PC-9 (cell line): ENCODE data around the gene FOXF2. TPM values are rescaled to one million over a fixed set of nuclear protein-coding genes. Genes with fewer than 3 reads are reported as not detected.

Experiments
- BruUV-seq: library from RNA; stranded (reverse); fragments of 400-500 nt; replicated peaks from 2 replicates; lab custom pipeline; 2021; lab: Mats Ljungman, UMichigan
- CTCF ChIA-PET: fragments of 300-600 bp; sonication (Branson Sonifier 250); formaldehyde crosslinking; loops from one replicate; lab custom pipeline; 2022; ENCODE audit warnings: antibody characterized with exemption; lab: Charles Lee
- POLR2A ChIA-PET: fragments of 300-600 bp; sonication (Branson Sonifier 250); formaldehyde crosslinking; loops from one replicate; lab custom pipeline; 2022; ENCODE audit warnings: antibody characterized with exemption; ENCODE audit not compliant: unreplicated experiment; lab: Charles Lee
- DNase-seq, 2 experiments: peaks; one replicate each; pipeline versions ENCODE4 v3.0.0 to v3.0.0-alpha.2; 2015 to 2022; ENCODE audit warnings: mixed read lengths in 1 of 2
- H2AFZ ChIP-seq: fragments of 200-600 bp; sonication (generic); 2 replicates; pipeline ENCODE4 v1.8.1; 2017; ENCODE audit warnings: antibody characterized with exemption
- H3F3A ChIP-seq: fragments of 200-600 bp; sonication (generic); 2 replicates; pipeline ENCODE4 v1.8.1; 2017; ENCODE audit warnings: antibody characterized with exemption, mild to moderate bottlenecking, low read depth; ENCODE audit not compliant: insufficient read depth
- H3K27ac ChIP-seq: fragments of 200-600 bp; sonication (generic); 2 replicates; pipeline ENCODE4 v1.6.1; 2016; ENCODE audit warnings: mixed run types
- H3K27me3 ChIP-seq: fragments of 200-600 bp; sonication (generic); 2 replicates; pipeline ENCODE4 v1.6.1; 2016; ENCODE audit warnings: low read depth, mixed run types; ENCODE audit not compliant: insufficient read depth
- H3K36me3 ChIP-seq: fragments of 200-600 bp; sonication (generic); 2 replicates; pipeline ENCODE4 v1.6.1; 2016; ENCODE audit warnings: low read depth, mixed run types
- H3K4me1 ChIP-seq: fragments of 200-600 bp; sonication (generic); replicated peaks from 2 replicates; pipeline ENCODE4 v1.6.1; 2016; ENCODE audit warnings: mixed run types; ENCODE audit not compliant: insufficient read depth
- H3K4me2 ChIP-seq: fragments of 200-600 bp; sonication (generic); 2 replicates; pipeline ENCODE4 v1.6.1; 2017; ENCODE audit warnings: mixed run types
- H3K4me3 ChIP-seq: fragments of 200-600 bp; sonication (generic); 2 replicates; pipeline ENCODE4 v1.6.1; 2016; ENCODE audit warnings: mixed run types
- H3K79me2 ChIP-seq: fragments of 200-600 bp; sonication (generic); 2 replicates; pipeline ENCODE4 v1.6.1; 2017; ENCODE audit warnings: low read depth, mixed run types
- H3K9me2 ChIP-seq: fragments of 200-600 bp; sonication (generic); 2 replicates; pipeline ENCODE4 v1.8.1; 2017; ENCODE audit warnings: mild to moderate bottlenecking; ENCODE audit not compliant: insufficient read depth
- H3K9me3 ChIP-seq: fragments of 200-600 bp; sonication (generic); 2 replicates; pipeline ENCODE4 v1.8.1; 2016; ENCODE audit warnings: low read depth; ENCODE audit not compliant: insufficient read depth
- H4K20me1 ChIP-seq: fragments of 200-600 bp; sonication (generic); 2 replicates; pipeline ENCODE4 v1.8.1; 2017; ENCODE audit not compliant: insufficient read depth
- EZH2 ChIP-seq: fragments of 200-600 bp; sonication (generic); IDR thresholded peaks from 2 replicates; pipeline ENCODE4 v1.8.0; 2017; ENCODE audit warnings: antibody characterized with exemption, low read depth
- intact Hi-C: fragments of 100-400 bp; cut with micrococcal nuclease; formaldehyde crosslinking; loops from one replicate; pipeline ENCODE4 v1.10.0; 2022; ENCODE audit not compliant: unreplicated experiment
- total RNA-seq: library from RNA; stranded (reverse); gene quantifications from 2 replicates; pipeline ENCODE4 v1.2.3, GENCODE V29; 2021
- TF ChIP-seq, protein P1 (sequence below): fragments of 200-600 bp; sonication (generic); conservative IDR thresholded peaks from 2 replicates; pipeline ENCODE4 v1.6.1; 2017; ENCODE audit warnings: mixed run types, antibody characterized with exemption, mild to moderate bottlenecking, moderate library complexity

FOXF2 gene
- total RNA-seq, 1 experiment from 2014 or later, result not detected

DNA sequence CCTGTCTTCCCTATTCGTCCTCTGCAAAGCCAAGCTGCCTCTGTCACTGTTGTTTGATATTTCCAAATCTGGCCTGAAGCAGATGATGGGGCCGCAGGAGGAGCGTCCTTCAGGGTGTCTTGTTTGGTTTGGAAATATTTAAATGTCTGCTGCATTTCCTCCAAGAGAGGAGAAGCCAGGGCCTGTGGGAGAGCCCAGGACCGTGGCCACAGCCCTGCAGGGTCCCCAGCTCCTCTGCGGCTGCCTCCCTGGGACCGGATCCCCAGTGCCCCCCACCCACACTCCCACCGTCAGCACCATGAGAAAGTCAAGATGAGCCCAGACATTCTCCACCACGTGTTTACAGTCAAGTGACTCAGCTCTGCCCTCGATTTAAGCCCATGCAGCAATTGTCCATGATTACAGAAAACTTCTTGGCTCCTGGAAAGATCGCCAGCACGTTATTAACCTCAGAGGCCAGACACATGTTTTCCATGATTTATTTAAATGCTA is 18.2 kb downstream of the FOXF2 start:
- no peak for DNase-seq
- Histone ChIP-seq H3K9me2 (no peaks in the 10 kb centered on the region), H3K79me2 (no peaks in the 10 kb centered on the region), H3K9me3 (no peaks in the 10 kb centered on the region), H3K4me3 (no peak overlapping the region), H3K4me2 (no peak overlapping the region), H3K4me1 (no peaks in the 10 kb centered on the region), H3K27me3 (no peaks in the 10 kb centered on the region), H3F3A (no peaks in the 10 kb centered on the region), H3K36me3 (no peaks in the 10 kb centered on the region), H3K27ac (no peak overlapping the region), H2AFZ (no peak overlapping the region), H4K20me1 (no peaks in the 10 kb centered on the region)
- ChIA-PET CTCF (no interaction called here), POLR2A (no interaction called here)
- intact Hi-C loops, result no loop called here
- BruUV-seq, result no TSS peak
- TF ChIP-seq, protein P1, sequence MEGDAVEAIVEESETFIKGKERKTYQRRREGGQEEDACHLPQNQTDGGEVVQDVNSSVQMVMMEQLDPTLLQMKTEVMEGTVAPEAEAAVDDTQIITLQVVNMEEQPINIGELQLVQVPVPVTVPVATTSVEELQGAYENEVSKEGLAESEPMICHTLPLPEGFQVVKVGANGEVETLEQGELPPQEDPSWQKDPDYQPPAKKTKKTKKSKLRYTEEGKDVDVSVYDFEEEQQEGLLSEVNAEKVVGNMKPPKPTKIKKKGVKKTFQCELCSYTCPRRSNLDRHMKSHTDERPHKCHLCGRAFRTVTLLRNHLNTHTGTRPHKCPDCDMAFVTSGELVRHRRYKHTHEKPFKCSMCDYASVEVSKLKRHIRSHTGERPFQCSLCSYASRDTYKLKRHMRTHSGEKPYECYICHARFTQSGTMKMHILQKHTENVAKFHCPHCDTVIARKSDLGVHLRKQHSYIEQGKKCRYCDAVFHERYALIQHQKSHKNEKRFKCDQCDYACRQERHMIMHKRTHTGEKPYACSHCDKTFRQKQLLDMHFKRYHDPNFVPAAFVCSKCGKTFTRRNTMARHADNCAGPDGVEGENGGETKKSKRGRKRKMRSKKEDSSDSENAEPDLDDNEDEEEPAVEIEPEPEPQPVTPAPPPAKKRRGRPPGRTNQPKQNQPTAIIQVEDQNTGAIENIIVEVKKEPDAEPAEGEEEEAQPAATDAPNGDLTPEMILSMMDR, result no peak
- TF ChIP-seq EZH2, result no peak

DNA sequence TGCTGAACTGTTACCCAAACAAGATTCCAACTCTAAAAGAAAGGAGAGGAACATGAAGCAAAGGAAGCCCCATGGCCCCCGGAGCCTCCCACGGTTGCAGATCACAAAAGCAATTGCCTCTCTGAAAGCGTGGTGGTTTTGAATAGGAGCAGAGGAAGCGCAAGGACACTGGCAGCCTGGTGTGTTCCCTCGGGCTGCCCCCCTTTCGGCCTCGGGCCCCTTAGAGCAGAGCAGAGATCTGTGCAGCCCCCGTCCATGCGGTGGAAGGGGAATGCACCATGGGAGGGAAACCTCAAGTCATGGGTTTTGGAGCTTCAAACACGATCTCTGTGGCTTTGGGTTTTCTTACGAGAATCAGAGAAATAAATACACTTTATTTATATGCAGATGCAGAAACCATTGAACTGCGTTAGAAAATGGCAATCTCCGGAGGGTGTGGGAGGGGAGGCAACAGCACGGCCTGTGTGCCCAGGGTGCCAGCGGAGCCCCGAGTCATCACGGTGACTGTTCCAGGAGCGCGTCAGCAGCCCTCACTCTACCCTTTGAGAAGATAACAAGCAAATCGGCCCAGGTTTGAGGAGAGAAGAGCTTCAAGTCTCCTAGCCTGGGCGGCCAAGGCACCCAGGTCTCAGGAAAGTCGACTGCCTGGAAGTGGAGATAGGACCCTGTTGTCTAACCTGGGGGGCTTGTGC is 20.5 kb downstream of the FOXF2 start:
- no TSS peak for BruUV-seq
- no peaks in the 10 kb centered on the region for H3K79me2 ChIP-seq
- POLR2A ChIA-PET, result no interaction called here

DNA sequence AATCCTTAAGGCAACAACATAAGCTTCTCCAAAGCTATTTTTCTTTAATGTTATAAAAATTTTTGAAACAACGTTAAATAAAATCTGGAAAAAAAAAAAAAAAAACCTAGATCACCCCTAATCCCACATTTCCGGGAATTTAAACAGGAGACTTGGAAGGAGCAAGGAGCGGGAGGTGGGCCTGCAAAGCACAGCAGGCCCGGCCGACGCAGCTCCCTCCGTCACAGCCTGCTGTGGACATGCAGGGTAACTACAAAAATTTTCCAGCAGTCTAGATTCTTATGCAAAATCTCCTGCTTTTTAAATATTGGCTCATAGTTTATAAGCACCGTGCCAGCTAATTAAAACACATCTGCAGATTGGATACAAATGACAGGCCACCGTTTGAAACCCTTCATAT is 23.5 kb downstream of the FOXF2 start:
- Histone ChIP-seq H4K20me1 (no peaks in the 10 kb centered on the region), H3K9me2 (no peaks in the 10 kb centered on the region), H2AFZ (no peak overlapping the region), H3K9me3 (no peaks in the 10 kb centered on the region), H3K27me3 (no peaks in the 10 kb centered on the region), H3K4me1 (no peaks in the 10 kb centered on the region), H3K36me3 (no peaks in the 10 kb centered on the region), H3K79me2 (no peaks in the 10 kb centered on the region), H3K4me2 (no peak overlapping the region), H3F3A (no peaks in the 10 kb centered on the region), H3K27ac (no peak overlapping the region), H3K4me3 (no peak overlapping the region)
- TF ChIP-seq, protein P1, result no peak
- no peak for TF ChIP-seq EZH2
- CTCF ChIA-PET, result no interaction called here
- intact Hi-C loops, result no loop called here
- BruUV-seq, result no TSS peak
- no peak for DNase-seq
- POLR2A ChIA-PET, result interaction anchor here (0.6 kb wide), 1 partner anchor 14 kb away, joined by 29 read pairs; no protein-coding TSS in a partner anchor

More for the DNA sequence above, 20.5 kb downstream of the FOXF2 start:
- no peaks in the 10 kb centered on the region for H3K9me2 ChIP-seq
- H3K4me2 ChIP-seq, result no peak overlapping the region
- no peaks in the 10 kb centered on the region for H3K4me1 ChIP-seq
- no peaks in the 10 kb centered on the region for H3K27me3 ChIP-seq
- H4K20me1 ChIP-seq, result no peaks in the 10 kb centered on the region
- no peak overlapping the region for H3K27ac ChIP-seq
- no peaks in the 10 kb centered on the region for H3F3A ChIP-seq
- DNase-seq, result no peak
- no peak overlapping the region for H2AFZ ChIP-seq
- intact Hi-C loops, result no loop called here
- no peak for TF ChIP-seq EZH2
- TF ChIP-seq, protein P1, result no peak
- CTCF ChIA-PET, result no interaction called here
- no peaks in the 10 kb centered on the region for H3K9me3 ChIP-seq
- no peaks in the 10 kb centered on the region for H3K36me3 ChIP-seq
- no peak overlapping the region for H3K4me3 ChIP-seq
